ENCODE results near the gene DLG2. TPM values are rescaled to one million over a fixed set of nuclear protein-coding genes. Genes with fewer than 3 reads are reported as not detected.

DLG2 gene
- total RNA-seq, 1 donor from 2014 or later: 2.8 TPM

- no peak for DNase-seq (ENCODE audit: low spot score)
These were observed 940.4 kb downstream of the DLG2 start for GRCh38 chr11:84686716-84687115.

GRCh38 chr11:84685976-84686375 is 941.2 kb downstream of the DLG2 start:
- no peak for DNase-seq (ENCODE audit: low spot score)

- no peak for DNase-seq (ENCODE audit: low spot score)
These were observed 942.0 kb downstream of the DLG2 start for GRCh38 chr11:84685149-84685548.

GRCh38 chr11:84681456-84681855 is 945.7 kb downstream of the DLG2 start:
- no peak for DNase-seq (ENCODE audit: low spot score)

GRCh38 chr11:84675396-84676025 is 951.6 kb downstream of the DLG2 start:
- DNase-seq (ENCODE audit: low spot score): no peak

- no peak for DNase-seq (ENCODE audit: low spot score)
These were observed 953.4 kb downstream of the DLG2 start for GRCh38 chr11:84673753-84674152.

GRCh38 chr11:84671325-84671999 is 955.7 kb downstream of the DLG2 start:
- DNase-seq (ENCODE audit: low spot score): no peak

- DNase-seq (ENCODE audit: low spot score): no peak
These were observed 963.4 kb downstream of the DLG2 start for GRCh38 chr11:84663731-84664130.

- no peak for DNase-seq (ENCODE audit: low spot score)
These were observed 966.7 kb downstream of the DLG2 start for GRCh38 chr11:84660257-84660977.

GRCh38 chr11:84655712-84656111 is 971.4 kb downstream of the DLG2 start:
- DNase-seq (ENCODE audit: low spot score): no peak

GRCh38 chr11:84648471-84648870 is 978.7 kb downstream of the DLG2 start:
- DNase-seq (ENCODE audit: low spot score): no peak

- DNase-seq (ENCODE audit: low spot score): no peak
These were observed 981.0 kb downstream of the DLG2 start for GRCh38 chr11:84645988-84646694.

GRCh38 chr11:84642500-84642899 is 984.6 kb downstream of the DLG2 start:
- DNase-seq (ENCODE audit: low spot score): no peak

- DNase-seq (ENCODE audit: low spot score): no peak
These were observed 992.8 kb downstream of the DLG2 start for GRCh38 chr11:84634309-84634708.

- no peak for DNase-seq (ENCODE audit: low spot score)
These were observed 998.1 kb downstream of the DLG2 start for GRCh38 chr11:84628871-84629620.

- DNase-seq (ENCODE audit: low spot score): no peak
These were observed 1000.9 kb downstream of the DLG2 start for GRCh38 chr11:84626256-84626655.

GRCh38 chr11:84612645-84613044 is 1014.5 kb downstream of the DLG2 start:
- DNase-seq (ENCODE audit: low spot score): no peak

- DNase-seq (ENCODE audit: low spot score): no peak
These were observed 1018.3 kb downstream of the DLG2 start for GRCh38 chr11:84608837-84609196.

- no peak for DNase-seq (ENCODE audit: low spot score)
These were observed 1018.9 kb downstream of the DLG2 start for GRCh38 chr11:84607975-84608836.

GRCh38 chr11:84594602-84595001 is 1032.5 kb downstream of the DLG2 start:
- DNase-seq (ENCODE audit: low spot score): no peak

Data from mesenteric fat pad (tissue), 1 donor.